ENCODE data around the gene CAMTA1. TPM values are rescaled to one million over a fixed set of nuclear protein-coding genes. Genes with fewer than 3 reads are reported as not detected.

CAMTA1 gene
- total RNA-seq, 2 donors from 2014 or later: 105 to 113 TPM

GRCh38 chr1:7473223-7474142 lies 688.2 kb downstream of the CAMTA1 start:
- Histone ChIP-seq H3K36me3 (no peaks in the 10 kb centered on the region), H3K4me3 (no peak overlapping the region), H3K4me1 (ENCODE audit: control insufficient read depth in 1 of 2, low read depth in 2 of 2) (peaks cover 25 to 39% of the 10 kb centered on the region in 2 donors), H3K27me3 (replicated peaks; ENCODE audit: insufficient read depth) (no peaks in the 10 kb centered on the region), H3K27ac (no peak overlapping the region), H3K9me3 (no peaks in the 10 kb centered on the region)
- TF ChIP-seq CTCF (IDR thresholded peaks at IDR 0.05): no peak
- ATAC-seq (ENCODE audit: insufficient number of reproducible peaks, low FRiP score, low read depth) (no peak), DNase-seq (ENCODE audit: low spot score) (no peak)

DNA sequence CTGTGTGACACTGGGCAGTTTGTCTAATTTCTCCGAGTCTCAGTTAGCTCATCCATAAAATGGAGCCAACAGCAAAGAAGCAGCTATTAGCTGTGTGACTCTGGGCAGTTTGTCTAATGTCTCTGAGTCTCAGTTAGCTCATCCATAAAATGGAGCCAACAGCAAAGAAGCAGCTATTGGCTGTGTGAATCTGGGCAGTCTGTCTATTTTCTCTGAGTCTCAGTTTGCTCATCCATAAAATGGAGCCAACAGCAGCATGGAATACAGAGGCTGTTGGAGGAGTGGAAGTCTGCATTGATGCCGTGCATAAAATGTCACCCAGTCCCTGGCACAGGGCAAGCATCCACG lies 688.9 kb downstream of the CAMTA1 start:
- Histone ChIP-seq H3K9me3 (no peaks in the 10 kb centered on the region), H3K4me3 (no peak overlapping the region), H3K27me3 (replicated peaks; ENCODE audit: insufficient read depth) (no peaks in the 10 kb centered on the region), H3K4me1 (ENCODE audit: control insufficient read depth in 1 of 2, low read depth in 2 of 2) (peaks cover 22 to 33% of the 10 kb centered on the region in 2 donors), H3K27ac (no peak overlapping the region), H3K36me3 (no peaks in the 10 kb centered on the region)
- DNase-seq (ENCODE audit: low spot score): no peak
- TF ChIP-seq CTCF (IDR thresholded peaks at IDR 0.05): no peak
- ATAC-seq (ENCODE audit: insufficient number of reproducible peaks, low FRiP score, low read depth): no peak

DNA sequence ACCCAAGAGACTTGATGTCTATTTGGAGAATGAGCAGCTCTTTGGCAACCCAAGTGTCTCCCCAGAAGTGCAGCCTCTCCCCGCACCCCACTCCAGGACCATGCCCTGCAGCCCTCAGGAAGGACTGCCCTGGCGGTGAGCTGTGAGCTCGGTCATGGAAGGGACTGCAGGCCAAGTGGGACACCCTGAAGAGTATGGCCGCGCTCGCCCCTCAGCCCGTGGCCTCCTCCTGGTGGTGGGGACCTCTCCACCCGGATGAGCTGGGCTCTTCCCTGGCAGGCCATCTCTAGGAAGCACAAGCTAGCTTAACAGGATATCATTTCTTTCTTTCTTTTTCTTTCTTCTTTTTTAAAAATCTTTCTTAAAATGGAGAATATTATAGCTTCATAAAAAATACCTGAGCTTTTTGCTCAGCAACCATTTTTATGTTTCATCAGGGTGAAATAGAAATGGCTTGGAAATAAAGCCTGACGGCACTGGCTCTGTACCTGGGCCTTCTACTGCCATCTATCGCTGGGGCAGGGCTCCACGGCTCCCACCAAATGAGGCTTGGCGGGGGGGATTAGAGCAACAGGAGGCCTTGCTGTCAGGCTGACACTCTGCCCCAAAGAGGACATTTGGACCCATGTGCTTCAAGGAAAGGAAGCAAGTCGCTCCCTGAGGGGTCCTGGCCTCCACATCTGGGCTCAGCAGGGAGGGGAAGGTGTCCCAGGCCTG lies 689.7 kb downstream of the CAMTA1 start:
- Histone ChIP-seq H3K36me3 (no peaks in the 10 kb centered on the region), H3K4me1 (ENCODE audit: control insufficient read depth in 1 of 2, low read depth in 2 of 2) (peaks cover 15 to 25% of the 10 kb centered on the region in 2 donors), H3K27ac (no peak overlapping the region), H3K4me3 (no peak overlapping the region), H3K9me3 (no peaks in the 10 kb centered on the region), H3K27me3 (replicated peaks; ENCODE audit: insufficient read depth) (no peaks in the 10 kb centered on the region)
- no peak for TF ChIP-seq CTCF (IDR thresholded peaks at IDR 0.05)
- no peak for ATAC-seq (ENCODE audit: insufficient number of reproducible peaks, low FRiP score, low read depth)
- no peak for DNase-seq (ENCODE audit: low spot score)

- no peaks in the 10 kb centered on the region for H3K27me3 ChIP-seq (replicated peaks; ENCODE audit: insufficient read depth)
- no peaks in the 10 kb centered on the region for H3K9me3 ChIP-seq
- peaks cover 8 to 17% of the 10 kb centered on the region in 2 donors for H3K4me1 ChIP-seq (ENCODE audit: control insufficient read depth in 1 of 2, low read depth in 2 of 2)
- ATAC-seq (ENCODE audit: insufficient number of reproducible peaks, low FRiP score, low read depth): no peak
- DNase-seq (ENCODE audit: low spot score): no peak
- H3K4me3 ChIP-seq: no peak overlapping the region
- H3K36me3 ChIP-seq: no peaks in the 10 kb centered on the region
- no peak overlapping the region for H3K27ac ChIP-seq
- TF ChIP-seq CTCF (IDR thresholded peaks at IDR 0.05): no peak
Observed at GRCh38 chr1:7475691-7476090, 690.4 kb downstream of the CAMTA1 start.

GRCh38 chr1:7476402-7476801 lies 691.1 kb downstream of the CAMTA1 start:
- DNase-seq (ENCODE audit: low spot score) (no peak), ATAC-seq (ENCODE audit: insufficient number of reproducible peaks, low FRiP score, low read depth) (no peak)
- Histone ChIP-seq H3K9me3 (no peaks in the 10 kb centered on the region), H3K4me3 (no peak overlapping the region), H3K36me3 (no peaks in the 10 kb centered on the region), H3K4me1 (ENCODE audit: control insufficient read depth in 1 of 2, low read depth in 2 of 2) (peaks cover 3 to 10% of the 10 kb centered on the region in 2 donors), H3K27me3 (replicated peaks; ENCODE audit: insufficient read depth) (no peaks in the 10 kb centered on the region), H3K27ac (no peak overlapping the region)
- TF ChIP-seq CTCF (IDR thresholded peaks at IDR 0.05): no peak
